Endothelial cell of umbilical vein (primary cell): Measurements from ENCODE around the gene TDRD7. TPM values are rescaled to one million over a fixed set of nuclear protein-coding genes. Genes with fewer than 3 reads are reported as not detected.

Experiments used
- BruUV-seq: library from RNA; stranded (reverse); fragments of 400-500 nt; replicated peaks from 2 replicates; lab custom pipeline; 2021; lab: Mats Ljungman, UMichigan
- CTCF ChIA-PET: fragments of 300-600, 350-600 bp; sonication (Branson Sonifier 250); formaldehyde crosslinking; loops from one replicate; lab custom pipeline; 2021; ENCODE audit warnings: antibody characterized with exemption, inconsistent platforms; lab: Charles Lee
- POLR2A ChIA-PET: fragments of 300-600, 350-600 bp; sonication (Branson Sonifier 250); formaldehyde crosslinking; loops from one replicate; lab custom pipeline; 2021; ENCODE audit warnings: antibody characterized with exemption, inconsistent platforms; lab: Charles Lee
- DNase-seq: peaks from one replicate; pipeline ENCODE4 v3.0.0-alpha.2; 2011; ENCODE audit warnings: low read depth, low spot score
- FAIRE-seq: peaks from 2 replicates; lab custom pipeline; 2011; peaks lifted over from hg19 to GRCh38; lab: Jason Lieb, UNC
- H2AFZ ChIP-seq: 2 replicates; pipeline ENCODE4 v1.6.0; 2012; ENCODE audit warnings: low read depth, low read length, control low read depth, inconsistent platforms
- H3K27ac ChIP-seq: 2 replicates; pipeline ENCODE4 v1.5.1; 2011; ENCODE audit warnings: low read depth, mild to moderate bottlenecking, control low read depth, low read length, moderate library complexity; ENCODE audit not compliant: insufficient read depth
- H3K27me3 ChIP-seq, 2 experiments: 2 replicates each; pipeline versions ENCODE4 v1.6.0 to v1.6.1; 2011; ENCODE audit warnings: low read length in 2 of 2, mixed read lengths in 1 of 2; ENCODE audit not compliant: control insufficient read depth in 2 of 2, insufficient read depth in 2 of 2
- H3K36me3 ChIP-seq, 2 experiments: 2 replicates in 1 of 2; 3 replicates in 1 of 2; pipeline ENCODE4 v1.5.1; 2011; ENCODE audit warnings: low read length in 2 of 2, mild to moderate bottlenecking in 1 of 2, moderate library complexity in 1 of 2; ENCODE audit not compliant: control insufficient read depth in 2 of 2, insufficient read depth in 2 of 2; ENCODE audit errors: extremely low read depth in 1 of 2
- H3K4me1 ChIP-seq: 3 replicates; pipeline ENCODE4 v1.5.1; 2011; ENCODE audit warnings: mild to moderate bottlenecking, low read length; ENCODE audit not compliant: control insufficient read depth, insufficient read depth; ENCODE audit errors: extremely low read depth
- H3K4me2 ChIP-seq: 2 replicates; pipeline ENCODE4 v1.6.1; 2011; ENCODE audit warnings: low read length, control low read depth, mixed read lengths; ENCODE audit not compliant: insufficient read depth
- H3K4me3 ChIP-seq, 3 experiments: fragments of 200-600 bp in 1 of 3; sonication (generic), shearing (Covaris generic) in 1 of 3; replicated peaks in 1 of 3; 2 replicates each; pipeline ENCODE4 v1.5.1; 2011 to 2016; ENCODE audit warnings: control low read depth in 3 of 3, low read length in 3 of 3, mild to moderate bottlenecking in 2 of 3, inconsistent platforms in 1 of 3, low read depth in 1 of 3, moderate library complexity in 1 of 3; ENCODE audit not compliant: insufficient read depth in 1 of 3
- H3K79me2 ChIP-seq: 2 replicates; pipeline ENCODE4 v1.6.0; 2012; ENCODE audit warnings: low read length, inconsistent platforms; ENCODE audit not compliant: control insufficient read depth, insufficient read depth
- H3K9ac ChIP-seq: replicated peaks from 2 replicates; pipeline ENCODE3; 2011; ENCODE audit warnings: low read length, control low read depth; ENCODE audit not compliant: insufficient read depth; ENCODE audit errors: extremely low read depth
- H3K9me1 ChIP-seq: replicated peaks from 3 replicates; pipeline ENCODE4 v1.6.0; 2011; ENCODE audit warnings: mild to moderate bottlenecking, low read length; ENCODE audit not compliant: control insufficient read depth, insufficient read depth; ENCODE audit errors: extremely low read depth
- H3K9me3 ChIP-seq: replicated peaks from 2 replicates; pipeline ENCODE4 v1.5.1; 2012; ENCODE audit warnings: low read length, inconsistent platforms; ENCODE audit not compliant: control insufficient read depth, insufficient read depth
- H4K20me1 ChIP-seq: replicated peaks from 2 replicates; pipeline ENCODE3; 2011; ENCODE audit warnings: mild to moderate bottlenecking, low read length; ENCODE audit not compliant: control insufficient read depth, insufficient read depth; ENCODE audit errors: extremely low read depth
- EZH2 ChIP-seq: IDR thresholded peaks from 2 replicates; pipeline ENCODE4 v1.6.1; 2012; ENCODE audit warnings: borderline replicate concordance, low read depth, mild to moderate bottlenecking, moderate library complexity, low read length, inconsistent platforms; ENCODE audit not compliant: severe bottlenecking
- FOS ChIP-seq: IDR thresholded peaks from 2 replicates; pipeline ENCODE4 v1.6.1; 2011; ENCODE audit warnings: mild to moderate bottlenecking, low read length, moderate library complexity, borderline replicate concordance; ENCODE audit not compliant: insufficient read depth
- GATA2 ChIP-seq: IDR thresholded peaks from 2 replicates; pipeline ENCODE4 v1.7.0; 2011; ENCODE audit warnings: low read depth, mild to moderate bottlenecking, moderate library complexity, mixed read lengths, low read length; ENCODE audit not compliant: insufficient read length, insufficient read depth
- JUN ChIP-seq: IDR thresholded peaks from 2 replicates; pipeline ENCODE4 v1.6.1; 2011; ENCODE audit warnings: borderline replicate concordance, low read depth; ENCODE audit not compliant: insufficient read length, insufficient read depth
- MAX ChIP-seq: IDR thresholded peaks from 2 replicates; pipeline ENCODE4 v1.6.1; 2011; ENCODE audit not compliant: insufficient read depth, insufficient read length
- POLR2AphosphoS5 ChIP-seq: IDR thresholded peaks from 2 replicates; pipeline ENCODE4 v1.6.1; 2012; ENCODE audit warnings: low read depth, mild to moderate bottlenecking, control low read depth, low read length, moderate library complexity; ENCODE audit not compliant: insufficient read depth
- dilution Hi-C: fragments of 300-500 bp; cut with MboI; formaldehyde crosslinking; loops from one replicate; pipeline ENCODE4 v1.15.0; 2019; ENCODE audit warnings: low sequenced_read_pairs; ENCODE audit not compliant: extremely low pct_ligation_motif_present
- intact Hi-C: fragments of 100-400 bp; cut with micrococcal nuclease; formaldehyde crosslinking; loops from one replicate; pipeline ENCODE4 v1.10.0; 2022
- polyA plus RNA-seq, 4 experiments: library from polyadenylated mRNA; depleted of rRNA in 3 of 4; stranded (reverse) in 3 of 4; unstranded in 1 of 4; fragments of >200 nt; gene quantifications; 2 replicates each; pipeline versions ENCODE4 v1.2.1 to v1.2.3, GENCODE V29; 2011 to 2012; ENCODE audit warnings: missing spikeins in 1 of 4
- total RNA-seq: library from RNA; stranded (reverse); gene quantifications from 2 replicates; pipeline ENCODE4 v1.2.3, GENCODE V29; 2021
- TF ChIP-seq, protein P1 (sequence below), 2 donors: IDR thresholded peaks; 1 replicate in 1 of 2; 2 replicates in 1 of 2; pipeline ENCODE4 v1.5.1; 2011; ENCODE audit warnings: low read length in 2 of 2, mild to moderate bottlenecking in 2 of 2, moderate library complexity in 2 of 2, control low read depth in 1 of 2, inconsistent platforms in 1 of 2, low read depth in 1 of 2; ENCODE audit not compliant: insufficient read depth in 1 of 2; ENCODE audit errors: extremely low read depth in 1 of 2

TDRD7 gene
- total and polyA plus RNA-seq, 2 donors (not counting 3 experiments of a cell fraction or from before 2014, with no cell fraction given): 4.9 to 11.5 TPM

DNA sequence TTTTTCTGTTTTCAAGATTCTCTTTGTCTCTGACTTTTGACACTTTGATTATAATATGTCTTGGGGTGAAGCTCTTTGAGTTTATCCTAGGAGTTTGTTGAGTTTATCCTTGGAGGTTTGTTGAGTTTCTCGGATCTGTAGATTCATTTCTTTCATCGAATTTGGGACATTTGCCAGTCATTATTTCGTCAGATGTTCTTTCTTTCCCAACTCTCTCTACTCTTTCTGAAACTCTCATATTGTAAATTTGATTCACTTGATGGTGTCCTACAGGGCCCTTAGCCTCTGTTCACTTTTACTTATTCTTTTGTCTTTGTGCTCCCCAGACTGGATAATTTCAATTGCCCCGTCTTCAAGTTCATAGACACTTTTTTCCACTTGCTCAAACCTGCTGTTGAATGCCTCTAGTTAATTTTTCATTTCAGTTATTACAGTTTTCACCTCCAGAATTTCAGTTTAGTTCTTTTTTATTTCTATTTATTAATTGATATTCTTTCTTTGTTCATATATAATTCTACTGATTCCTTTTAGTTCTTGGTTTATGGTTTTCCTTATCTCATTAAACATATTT is 8.1 kb upstream of the TDRD7 start:
- intact Hi-C loops: no loop called here

DNA sequence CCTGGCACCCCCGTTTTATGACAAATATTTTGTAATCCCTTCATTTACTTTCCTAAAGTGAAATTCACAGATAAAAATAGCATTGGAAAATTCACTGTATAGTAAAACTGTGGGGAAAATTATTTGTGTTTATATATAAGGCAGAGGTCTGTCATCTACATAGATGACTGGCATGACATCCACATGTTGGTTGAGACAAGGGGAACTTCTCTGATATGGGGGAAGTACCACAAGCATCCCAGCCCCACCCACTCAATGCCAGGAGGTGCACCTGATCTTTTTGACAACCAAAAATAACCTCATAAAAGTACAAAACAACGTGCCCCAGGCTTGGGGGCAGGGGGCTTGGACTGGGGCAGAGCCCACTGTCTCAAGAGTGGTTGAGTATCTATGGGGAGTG is 6.3 kb upstream of the TDRD7 start:
- no TSS peak for BruUV-seq
- intact Hi-C loops (no loop called here), dilution Hi-C loops (no loop called here)
- H3K27ac ChIP-seq: no peak overlapping the region
- H3K9me3 ChIP-seq: no peaks in the 10 kb centered on the region
- H3K9me1 ChIP-seq: no peaks in the 10 kb centered on the region
- H3K4me2 ChIP-seq: no peak overlapping the region
- ChIA-PET POLR2A (no interaction called here), CTCF (interaction anchor here (1.0 to 11.9 kb wide), 4 partner anchors 8 to 551 kb away, joined by 3 to 138 read pairs (median 4); partner anchors contain the start of gene ZNF782)
- H2AFZ ChIP-seq: no peak overlapping the region
- H4K20me1 ChIP-seq: no peaks in the 10 kb centered on the region
- H3K4me1 ChIP-seq: no peaks in the 10 kb centered on the region
- DNase-seq (no peak), FAIRE-seq (no peak)
- no peak overlapping the region for H3K4me3 ChIP-seq
- no peaks in the 10 kb centered on the region for H3K36me3 ChIP-seq
- no peak for TF ChIP-seq GATA2
- no peak for TF ChIP-seq FOS
- TF ChIP-seq MAX: no peak
- TF ChIP-seq POLR2AphosphoS5: no peak
- TF ChIP-seq, protein P1, sequence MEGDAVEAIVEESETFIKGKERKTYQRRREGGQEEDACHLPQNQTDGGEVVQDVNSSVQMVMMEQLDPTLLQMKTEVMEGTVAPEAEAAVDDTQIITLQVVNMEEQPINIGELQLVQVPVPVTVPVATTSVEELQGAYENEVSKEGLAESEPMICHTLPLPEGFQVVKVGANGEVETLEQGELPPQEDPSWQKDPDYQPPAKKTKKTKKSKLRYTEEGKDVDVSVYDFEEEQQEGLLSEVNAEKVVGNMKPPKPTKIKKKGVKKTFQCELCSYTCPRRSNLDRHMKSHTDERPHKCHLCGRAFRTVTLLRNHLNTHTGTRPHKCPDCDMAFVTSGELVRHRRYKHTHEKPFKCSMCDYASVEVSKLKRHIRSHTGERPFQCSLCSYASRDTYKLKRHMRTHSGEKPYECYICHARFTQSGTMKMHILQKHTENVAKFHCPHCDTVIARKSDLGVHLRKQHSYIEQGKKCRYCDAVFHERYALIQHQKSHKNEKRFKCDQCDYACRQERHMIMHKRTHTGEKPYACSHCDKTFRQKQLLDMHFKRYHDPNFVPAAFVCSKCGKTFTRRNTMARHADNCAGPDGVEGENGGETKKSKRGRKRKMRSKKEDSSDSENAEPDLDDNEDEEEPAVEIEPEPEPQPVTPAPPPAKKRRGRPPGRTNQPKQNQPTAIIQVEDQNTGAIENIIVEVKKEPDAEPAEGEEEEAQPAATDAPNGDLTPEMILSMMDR (IDR thresholded peaks at IDR 0.05; ENCODE audit: extremely low read depth in 1 of 2, insufficient read depth in 1 of 2, low read depth in 1 of 2, low read length in 2 of 2): no peak
- TF ChIP-seq EZH2: no peak
- H3K79me2 ChIP-seq: no peaks in the 10 kb centered on the region
- H3K27me3 ChIP-seq: peaks cover 33 to 41% of the 10 kb centered on the region in 2 experiments
- no peak overlapping the region for H3K9ac ChIP-seq

More for the DNA sequence above, 8.1 kb upstream of the TDRD7 start:
- Histone ChIP-seq H4K20me1 (no peaks in the 10 kb centered on the region), H3K9me3 (no peaks in the 10 kb centered on the region), H3K27me3 (peaks cover 27% of the 10 kb centered on the region in 2 experiments), H3K79me2 (no peaks in the 10 kb centered on the region), H3K9ac (no peak overlapping the region), H3K4me1 (no peaks in the 10 kb centered on the region), H3K27ac (no peak overlapping the region), H3K36me3 (no peaks in the 10 kb centered on the region), H2AFZ (no peak overlapping the region), H3K4me3 (no peak overlapping the region), H3K9me1 (no peaks in the 10 kb centered on the region), H3K4me2 (no peak overlapping the region)
- FAIRE-seq (no peak), DNase-seq (no peak)
- POLR2A ChIA-PET: no interaction called here
- TF ChIP-seq JUN (no peak), POLR2AphosphoS5 (no peak)
- TF ChIP-seq, protein P1 (IDR thresholded peaks at IDR 0.05; ENCODE audit: extremely low read depth in 1 of 2, insufficient read depth in 1 of 2, low read depth in 1 of 2, low read length in 2 of 2): no peak
- BruUV-seq: no TSS peak
- CTCF ChIA-PET: interaction anchor here (1.1 to 11.9 kb wide), 5 partner anchors 9 to 548 kb away, joined by 3 to 138 read pairs (median 15); partner anchors contain the start of genes TDRD7 and ZNF782
- dilution Hi-C loops: no loop called here
